Astrocyte of the spinal cord (primary cell): Measurements from ENCODE around the gene PLA2G4B.

Experiments used
- DNase-seq: peaks from one replicate; pipeline ENCODE4 v3.0.0; 2011; ENCODE audit warnings: low read depth, low spot score
- H3K4me3 ChIP-seq: 2 replicates; pipeline ENCODE4 v1.5.1; 2011; ENCODE audit warnings: low read depth, mild to moderate bottlenecking, low read length, moderate library complexity
- in situ Hi-C: cut with HindIII; loops from 2 replicates; pipeline ENCODE4 v1.10.0; 2017; ENCODE audit warnings: low sequenced_read_pairs
- TF ChIP-seq, protein P1 (sequence below): IDR thresholded peaks from 2 replicates; pipeline ENCODE4 v1.5.1; 2012; ENCODE audit warnings: low read depth, mild to moderate bottlenecking, low read length, inconsistent platforms

Gene PLA2G4B

DNA sequence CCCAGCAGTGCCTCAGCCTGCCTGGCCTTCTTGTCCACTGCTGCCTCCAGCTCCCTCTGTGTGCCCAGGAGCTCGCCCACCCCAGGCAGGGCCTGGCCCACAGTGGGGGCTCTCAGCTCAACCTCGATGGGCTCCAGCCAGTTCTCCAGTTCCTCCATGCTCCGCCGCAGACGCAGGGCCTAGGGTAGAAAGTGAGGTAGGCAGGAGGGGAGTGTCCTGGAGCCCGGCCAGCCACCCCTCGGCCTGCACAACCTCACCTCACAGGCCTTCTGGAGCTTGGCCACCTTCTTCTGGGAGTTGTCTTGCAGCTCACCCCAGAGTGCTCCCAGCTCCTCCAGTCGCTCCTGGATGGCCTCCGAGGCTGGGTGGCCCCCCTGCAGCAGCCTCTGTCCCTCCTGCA, 18.7 kb downstream of the PLA2G4B start:
- H3K4me3 ChIP-seq: no peak overlapping the region
- in situ Hi-C loops: no loop called here
- TF ChIP-seq, protein P1, sequence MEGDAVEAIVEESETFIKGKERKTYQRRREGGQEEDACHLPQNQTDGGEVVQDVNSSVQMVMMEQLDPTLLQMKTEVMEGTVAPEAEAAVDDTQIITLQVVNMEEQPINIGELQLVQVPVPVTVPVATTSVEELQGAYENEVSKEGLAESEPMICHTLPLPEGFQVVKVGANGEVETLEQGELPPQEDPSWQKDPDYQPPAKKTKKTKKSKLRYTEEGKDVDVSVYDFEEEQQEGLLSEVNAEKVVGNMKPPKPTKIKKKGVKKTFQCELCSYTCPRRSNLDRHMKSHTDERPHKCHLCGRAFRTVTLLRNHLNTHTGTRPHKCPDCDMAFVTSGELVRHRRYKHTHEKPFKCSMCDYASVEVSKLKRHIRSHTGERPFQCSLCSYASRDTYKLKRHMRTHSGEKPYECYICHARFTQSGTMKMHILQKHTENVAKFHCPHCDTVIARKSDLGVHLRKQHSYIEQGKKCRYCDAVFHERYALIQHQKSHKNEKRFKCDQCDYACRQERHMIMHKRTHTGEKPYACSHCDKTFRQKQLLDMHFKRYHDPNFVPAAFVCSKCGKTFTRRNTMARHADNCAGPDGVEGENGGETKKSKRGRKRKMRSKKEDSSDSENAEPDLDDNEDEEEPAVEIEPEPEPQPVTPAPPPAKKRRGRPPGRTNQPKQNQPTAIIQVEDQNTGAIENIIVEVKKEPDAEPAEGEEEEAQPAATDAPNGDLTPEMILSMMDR: no peak
- no peak for DNase-seq

DNA sequence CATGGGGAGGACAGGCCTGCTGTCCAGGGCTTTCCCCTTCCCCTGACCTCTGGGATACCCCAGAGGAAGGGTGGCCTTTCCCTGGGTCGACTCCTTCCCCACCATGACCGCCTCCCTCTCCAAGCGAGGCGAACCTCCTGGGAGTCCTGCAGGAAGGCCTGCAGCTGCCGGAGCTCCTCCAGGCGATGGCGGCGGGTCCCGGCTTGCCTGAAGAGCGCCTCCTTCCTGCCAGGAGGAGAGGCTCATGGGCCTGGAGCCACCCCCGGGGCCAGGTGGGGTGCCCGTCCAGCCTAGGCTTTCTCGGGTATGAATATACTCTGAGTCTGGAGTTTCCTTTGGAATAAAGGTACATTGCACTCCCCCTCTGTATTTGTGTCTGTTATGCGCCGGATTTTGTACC, 20.1 kb downstream of the PLA2G4B start:
- DNase-seq: no peak
- no peak overlapping the region for H3K4me3 ChIP-seq
- TF ChIP-seq, protein P1: no peak
- in situ Hi-C loops: no loop called here

DNA sequence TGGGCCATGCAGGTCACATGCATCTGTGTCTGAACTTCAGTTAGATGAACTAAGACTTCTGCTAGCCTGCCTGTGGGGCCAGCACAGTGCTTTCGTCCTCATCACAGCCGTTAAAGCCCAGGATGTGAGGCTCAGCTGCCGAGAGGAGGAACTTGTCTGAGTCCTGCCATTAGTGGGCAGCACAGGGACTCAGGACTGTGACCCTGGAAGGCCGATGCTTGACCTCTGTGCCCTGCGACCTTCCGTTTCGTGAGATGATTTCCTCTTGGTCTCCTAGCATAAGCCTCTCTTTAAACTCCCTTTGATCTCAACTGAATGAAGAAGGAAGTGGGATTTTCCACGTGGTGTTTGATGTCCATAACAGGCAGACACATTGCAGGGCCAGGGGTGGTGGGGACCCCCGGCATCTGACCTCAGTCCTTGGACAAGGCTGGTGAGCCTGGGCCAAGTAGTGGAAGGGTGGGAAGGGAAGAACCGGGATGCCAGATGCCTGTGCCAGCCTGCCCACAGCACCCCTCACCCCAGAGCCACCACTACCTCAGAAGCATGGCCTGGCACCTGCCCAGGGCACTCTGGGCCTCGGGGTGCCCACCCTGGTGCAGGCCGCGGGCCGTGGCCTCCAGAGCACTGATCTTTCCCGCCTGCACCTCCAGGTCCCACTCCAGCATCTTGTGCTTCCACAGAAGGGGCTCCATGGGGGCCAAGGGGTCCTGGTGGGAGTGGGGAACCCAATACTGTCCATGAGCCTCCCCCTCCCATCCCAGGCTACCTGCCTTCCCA, 21.6 kb downstream of the PLA2G4B start:
- TF ChIP-seq, protein P1: no peak
- H3K4me3 ChIP-seq: no peak overlapping the region
- in situ Hi-C loops: no loop called here
- DNase-seq: no peak

DNA sequence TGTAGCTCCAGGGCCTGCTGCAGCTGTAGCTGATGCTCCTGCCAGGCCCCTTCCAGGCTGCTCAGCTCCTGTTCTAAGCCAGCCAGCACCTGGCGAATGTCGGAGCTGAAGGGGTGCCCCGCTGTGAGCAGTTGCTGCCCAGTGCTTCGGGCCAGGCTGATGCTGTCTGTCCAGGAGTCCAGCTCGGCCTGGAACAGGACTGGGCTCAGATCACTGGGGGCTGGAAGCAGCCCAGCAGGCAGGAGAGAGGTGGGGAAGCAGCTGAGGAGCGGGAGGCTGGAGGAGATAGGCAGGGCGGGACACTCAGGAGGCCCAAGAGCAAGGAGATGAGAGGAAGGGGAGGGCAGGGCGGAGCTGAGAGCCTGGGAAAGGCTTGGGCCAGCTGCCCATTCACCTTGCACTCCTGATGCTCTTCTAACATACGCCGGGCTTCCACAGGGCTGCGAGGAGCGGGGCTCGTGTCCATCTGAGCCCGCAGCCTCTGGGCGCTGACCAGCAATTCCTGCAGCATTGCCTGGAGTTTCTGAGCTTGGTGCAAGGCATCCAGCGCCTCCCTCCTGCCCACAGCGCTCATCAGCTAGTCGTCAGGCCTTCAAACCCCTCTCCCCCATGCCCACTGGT, 23.2 kb downstream of the PLA2G4B start:
- TF ChIP-seq, protein P1: no peak
- DNase-seq: no peak
- H3K4me3 ChIP-seq: no peak overlapping the region
- in situ Hi-C loops: no loop called here

DNA sequence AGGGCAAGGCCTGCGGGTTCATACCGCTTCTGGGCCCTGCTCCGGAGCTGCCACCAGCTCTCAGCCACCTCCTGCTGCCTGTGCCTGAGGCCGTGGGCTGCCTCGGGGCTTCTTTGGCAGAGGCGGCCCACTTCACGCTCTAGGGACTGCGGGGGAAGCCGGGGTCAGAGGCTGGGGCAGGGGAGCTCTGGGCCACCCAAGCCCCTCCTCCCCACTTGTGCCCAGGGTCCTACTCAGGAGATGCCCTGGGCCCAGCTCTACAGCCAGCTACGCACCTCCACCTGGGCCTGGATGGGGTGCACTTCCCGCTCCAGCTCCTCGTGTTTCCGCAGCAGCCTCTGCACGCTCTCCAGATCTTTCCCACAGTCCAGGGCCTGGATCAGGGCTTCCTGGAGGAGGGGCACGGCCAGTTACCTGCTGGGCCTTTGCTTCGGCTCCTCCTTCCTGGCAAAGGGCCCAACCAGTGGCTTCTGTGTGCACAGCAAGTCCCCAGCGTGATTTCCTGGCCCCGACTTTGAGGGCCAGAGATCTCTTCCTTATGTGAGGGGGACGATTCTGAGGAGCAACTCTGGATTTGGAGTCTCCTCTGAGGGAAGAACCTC, 24.0 kb downstream of the PLA2G4B start:
- in situ Hi-C loops: no loop called here
- TF ChIP-seq, protein P1: no peak
- no peak for DNase-seq
- no peak overlapping the region for H3K4me3 ChIP-seq

DNA sequence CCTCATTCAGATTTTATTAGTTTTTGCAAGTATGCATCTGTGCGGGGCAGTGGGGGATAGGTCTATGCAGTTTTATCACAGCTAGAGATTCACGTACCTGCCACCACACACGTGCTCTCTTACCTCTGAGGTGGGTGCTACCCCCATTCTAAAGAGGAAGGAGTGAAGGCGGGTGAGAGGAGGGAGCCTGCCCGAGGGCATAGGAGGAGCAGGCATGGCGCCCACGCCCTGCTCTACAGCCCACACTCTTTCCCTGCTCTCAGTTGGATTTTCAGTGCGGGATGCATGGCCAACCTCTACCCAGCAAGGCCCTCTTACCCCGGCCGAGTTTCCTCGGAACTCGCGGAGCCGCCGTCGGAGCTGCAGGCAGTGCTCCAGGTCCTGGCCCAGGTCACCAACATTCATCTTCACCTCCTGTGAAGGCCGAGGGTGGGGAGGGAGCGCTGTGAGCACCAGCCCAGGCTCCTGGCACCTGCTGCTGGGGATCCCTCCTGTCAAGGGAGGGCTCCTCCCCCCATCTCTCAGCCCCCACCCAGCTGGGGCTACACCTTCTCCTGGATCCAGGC, 26.9 kb downstream of the PLA2G4B start:
- TF ChIP-seq, protein P1: no peak
- DNase-seq: no peak
- in situ Hi-C loops: no loop called here
- no peak overlapping the region for H3K4me3 ChIP-seq
